ENCODE results near the gene PCDHA10.
"Not testable (repeated sequence)": the region's sequence is repeated elsewhere in the genome, so short reads cannot be mapped to it uniquely, and the experiment has no call there.

DNA sequence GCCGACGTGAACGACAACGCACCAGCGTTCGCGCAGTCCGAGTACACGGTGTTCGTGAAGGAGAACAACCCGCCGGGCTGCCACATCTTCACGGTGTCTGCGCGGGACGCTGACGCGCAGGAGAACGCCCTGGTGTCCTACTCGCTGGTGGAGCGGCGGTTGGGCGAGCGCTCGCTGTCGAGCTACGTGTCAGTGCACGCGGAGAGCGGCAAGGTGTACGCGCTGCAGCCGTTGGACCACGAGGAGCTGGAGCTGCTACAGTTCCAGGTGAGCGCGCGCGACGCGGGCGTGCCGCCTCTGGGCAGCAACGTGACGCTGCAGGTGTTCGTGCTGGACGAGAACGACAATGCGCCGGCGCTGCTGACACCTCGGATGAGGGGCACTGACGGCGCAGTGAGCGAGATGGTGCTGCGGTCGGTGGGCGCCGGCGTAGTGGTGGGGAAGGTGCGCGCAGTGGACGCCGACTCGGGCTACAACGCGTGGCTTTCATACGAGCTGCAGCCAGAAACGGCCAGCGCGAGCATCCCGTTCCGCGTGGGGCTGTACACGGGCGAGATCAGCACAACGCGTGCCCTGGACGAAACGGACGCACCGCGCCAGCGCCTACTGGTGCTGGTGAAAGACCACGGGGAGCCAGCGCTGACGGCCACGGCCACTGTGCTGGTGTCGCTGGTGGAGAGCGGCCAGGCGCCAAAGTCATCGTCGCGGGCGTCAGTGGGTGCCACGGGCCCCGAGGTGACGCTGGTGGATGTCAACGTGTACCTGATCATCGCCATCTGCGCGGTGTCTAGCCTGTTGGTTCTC is 5.7 kb upstream of the PCDHA10 start:
- not testable (repeated sequence) for TF ChIP-seq CTCF (IDR thresholded peaks at IDR 0.05); ATF1 (CRISPR knock-in tag; IDR thresholded peaks at IDR 0.05); TEAD1 (CRISPR knock-in tag; IDR thresholded peaks at IDR 0.05); CBFB (CRISPR knock-in tag; IDR thresholded peaks at IDR 0.05; ENCODE audit: low read depth); MYBL2 (CRISPR knock-in tag; IDR thresholded peaks at IDR 0.05); NR3C1 (CRISPR knock-in tag; conservative IDR thresholded peaks at IDR 0.05; ENCODE audit: low read depth); GABPB1 (CRISPR knock-in tag; IDR thresholded peaks at IDR 0.05); RORB (CRISPR knock-in tag; IDR thresholded peaks at IDR 0.05); SP1 (CRISPR knock-in tag; conservative IDR thresholded peaks at IDR 0.05)

All from WTC11 (cell line).